OCI-LY7 (cell line): ENCODE measurements around the gene ANAPC16.

Experiments
- CTCF ChIP-seq: fragments of 200-600 bp; sonication (generic); conservative IDR thresholded peaks from 2 replicates; pipeline ENCODE4 v1.5.1; 2014; ENCODE audit warnings: mild to moderate bottlenecking, antibody characterized with exemption, low read length, moderate library complexity, mixed read lengths
- EZH2phosphoT487 ChIP-seq: fragments of 200-600 bp; sonication (generic); IDR thresholded peaks from 2 replicates; pipeline ENCODE4 v1.6.1; 2018; ENCODE audit warnings: low read depth, borderline replicate concordance, mild to moderate bottlenecking, mixed run types, antibody characterized with exemption, low read length, moderate library complexity, mixed read lengths

DNA sequence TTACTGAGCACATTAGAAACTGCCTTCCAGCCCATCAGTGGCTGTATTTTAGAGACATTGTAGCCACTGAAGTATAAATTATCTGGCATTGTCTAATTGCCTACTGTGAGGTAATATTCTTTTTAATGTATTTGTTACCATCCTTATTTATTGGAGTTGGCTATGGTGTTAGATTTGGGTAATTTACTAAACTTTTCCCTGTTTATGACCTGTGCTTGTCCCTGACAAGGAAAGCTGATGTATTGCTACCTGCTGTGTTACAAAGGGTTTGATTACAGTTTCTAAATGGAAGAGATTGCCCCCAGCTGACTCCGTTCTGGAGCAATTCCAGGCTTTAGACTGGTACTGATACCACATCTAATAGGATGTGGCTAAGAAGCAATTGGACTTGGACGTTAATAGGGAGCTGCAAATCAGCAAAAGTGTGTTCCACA lies 12.5 kb downstream of the ANAPC16 start:
- TF ChIP-seq CTCF (no peak), EZH2phosphoT487 (no peak)
